Measurements from ENCODE around the gene SELL. TPM values are rescaled to one million over a fixed set of nuclear protein-coding genes. Genes with fewer than 3 reads are reported as not detected.

The SELL gene
- total RNA-seq, 1 experiment from 2014 or later: 6.2 TPM

- intact Hi-C loops (cut with micrococcal nuclease; ENCODE audit: unreplicated experiment): no loop called here
- no peak overlapping the region for H3K4me3 Mint-ChIP-seq (ENCODE audit: low read depth, unreplicated experiment)
- H3K9me3 Mint-ChIP-seq (ENCODE audit: low read depth, unreplicated experiment): no peaks in the 10 kb centered on the region
- no peak for TF ChIP-seq CTCF (IDR thresholded peaks at IDR 0.05; ENCODE audit: unreplicated experiment)
- CTCF ChIA-PET: no interaction called here
- no TSS peak for BruUV-seq (replicated peaks)
- no peaks in the 10 kb centered on the region for H3K36me3 Mint-ChIP-seq (ENCODE audit: insufficient read depth, unreplicated experiment)
- peaks cover 32% of the 10 kb centered on the region for H3K4me1 Mint-ChIP-seq (ENCODE audit: low read depth, unreplicated experiment)
- no peak for DNase-seq
- no peaks in the 10 kb centered on the region for H3K27me3 Mint-ChIP-seq (ENCODE audit: unreplicated experiment)
- H3K27ac Mint-ChIP-seq (ENCODE audit: unreplicated experiment): no peak overlapping the region
These were observed 57.5 kb downstream of the SELL start for GRCh38 chr1:169653873-169654272.

- CTCF ChIA-PET: no interaction called here
- Mint-ChIP-seq H3K27ac (ENCODE audit: unreplicated experiment) (no peak overlapping the region), H3K4me1 (ENCODE audit: low read depth, unreplicated experiment) (peaks cover 11% of the 10 kb centered on the region), H3K36me3 (ENCODE audit: insufficient read depth, unreplicated experiment) (no peaks in the 10 kb centered on the region), H3K9me3 (ENCODE audit: low read depth, unreplicated experiment) (no peaks in the 10 kb centered on the region), H3K27me3 (ENCODE audit: unreplicated experiment) (no peaks in the 10 kb centered on the region), H3K4me3 (ENCODE audit: low read depth, unreplicated experiment) (no peak overlapping the region)
- no TSS peak for BruUV-seq (replicated peaks)
- TF ChIP-seq CTCF (IDR thresholded peaks at IDR 0.05; ENCODE audit: unreplicated experiment): no peak
- DNase-seq: no peak
- intact Hi-C loops (cut with micrococcal nuclease; ENCODE audit: unreplicated experiment): no loop called here
These were observed 60.4 kb downstream of the SELL start for GRCh38 chr1:169651035-169651434.

GRCh38 chr1:169650551-169650950 is 60.9 kb downstream of the SELL start:
- Mint-ChIP-seq H3K9me3 (ENCODE audit: low read depth, unreplicated experiment) (no peaks in the 10 kb centered on the region), H3K36me3 (ENCODE audit: insufficient read depth, unreplicated experiment) (no peaks in the 10 kb centered on the region), H3K27ac (ENCODE audit: unreplicated experiment) (no peak overlapping the region), H3K4me1 (ENCODE audit: low read depth, unreplicated experiment) (peaks cover 7% of the 10 kb centered on the region), H3K4me3 (ENCODE audit: low read depth, unreplicated experiment) (no peak overlapping the region), H3K27me3 (ENCODE audit: unreplicated experiment) (no peaks in the 10 kb centered on the region)
- CTCF ChIA-PET: no interaction called here
- intact Hi-C loops (cut with micrococcal nuclease; ENCODE audit: unreplicated experiment): no loop called here
- no peak for TF ChIP-seq CTCF (IDR thresholded peaks at IDR 0.05; ENCODE audit: unreplicated experiment)
- BruUV-seq (replicated peaks): no TSS peak
- no peak for DNase-seq

GRCh38 chr1:169648709-169649108 is 62.7 kb downstream of the SELL start:
- Mint-ChIP-seq H3K36me3 (ENCODE audit: insufficient read depth, unreplicated experiment) (no peaks in the 10 kb centered on the region), H3K27me3 (ENCODE audit: unreplicated experiment) (no peaks in the 10 kb centered on the region), H3K9me3 (ENCODE audit: low read depth, unreplicated experiment) (no peaks in the 10 kb centered on the region), H3K4me3 (ENCODE audit: low read depth, unreplicated experiment) (no peak overlapping the region), H3K27ac (ENCODE audit: unreplicated experiment) (no peak overlapping the region), H3K4me1 (ENCODE audit: low read depth, unreplicated experiment) (no peaks in the 10 kb centered on the region)
- CTCF ChIA-PET: no interaction called here
- BruUV-seq (replicated peaks): no TSS peak
- no peak for DNase-seq
- no peak for TF ChIP-seq CTCF (IDR thresholded peaks at IDR 0.05; ENCODE audit: unreplicated experiment)
- intact Hi-C loops (cut with micrococcal nuclease; ENCODE audit: unreplicated experiment): no loop called here

GRCh38 chr1:169648187-169648586 is 63.2 kb downstream of the SELL start:
- H3K4me1 Mint-ChIP-seq (ENCODE audit: low read depth, unreplicated experiment): no peaks in the 10 kb centered on the region
- TF ChIP-seq CTCF (IDR thresholded peaks at IDR 0.05; ENCODE audit: unreplicated experiment): no peak
- no peaks in the 10 kb centered on the region for H3K36me3 Mint-ChIP-seq (ENCODE audit: insufficient read depth, unreplicated experiment)
- intact Hi-C loops (cut with micrococcal nuclease; ENCODE audit: unreplicated experiment): no loop called here
- BruUV-seq (replicated peaks): no TSS peak
- no peak overlapping the region for H3K27ac Mint-ChIP-seq (ENCODE audit: unreplicated experiment)
- no peaks in the 10 kb centered on the region for H3K9me3 Mint-ChIP-seq (ENCODE audit: low read depth, unreplicated experiment)
- DNase-seq: no peak
- CTCF ChIA-PET: no interaction called here
- no peaks in the 10 kb centered on the region for H3K27me3 Mint-ChIP-seq (ENCODE audit: unreplicated experiment)
- H3K4me3 Mint-ChIP-seq (ENCODE audit: low read depth, unreplicated experiment): no peak overlapping the region

Data from Calu3 (cell line).